Stimulated activated CD8-positive, alpha-beta memory T cell treated with anti-CD3 and anti-CD28 coated beads, Interleukin-15, amount 100 ng/mL, for 24 hours (primary cell): Measurements from ENCODE around the gene EIPR1.

Experiments
- DNase-seq: peaks from one replicate; pipeline ENCODE4 v3.0.0-alpha.2; 2020; ENCODE audit warnings: low read depth

The EIPR1 gene

DNA sequence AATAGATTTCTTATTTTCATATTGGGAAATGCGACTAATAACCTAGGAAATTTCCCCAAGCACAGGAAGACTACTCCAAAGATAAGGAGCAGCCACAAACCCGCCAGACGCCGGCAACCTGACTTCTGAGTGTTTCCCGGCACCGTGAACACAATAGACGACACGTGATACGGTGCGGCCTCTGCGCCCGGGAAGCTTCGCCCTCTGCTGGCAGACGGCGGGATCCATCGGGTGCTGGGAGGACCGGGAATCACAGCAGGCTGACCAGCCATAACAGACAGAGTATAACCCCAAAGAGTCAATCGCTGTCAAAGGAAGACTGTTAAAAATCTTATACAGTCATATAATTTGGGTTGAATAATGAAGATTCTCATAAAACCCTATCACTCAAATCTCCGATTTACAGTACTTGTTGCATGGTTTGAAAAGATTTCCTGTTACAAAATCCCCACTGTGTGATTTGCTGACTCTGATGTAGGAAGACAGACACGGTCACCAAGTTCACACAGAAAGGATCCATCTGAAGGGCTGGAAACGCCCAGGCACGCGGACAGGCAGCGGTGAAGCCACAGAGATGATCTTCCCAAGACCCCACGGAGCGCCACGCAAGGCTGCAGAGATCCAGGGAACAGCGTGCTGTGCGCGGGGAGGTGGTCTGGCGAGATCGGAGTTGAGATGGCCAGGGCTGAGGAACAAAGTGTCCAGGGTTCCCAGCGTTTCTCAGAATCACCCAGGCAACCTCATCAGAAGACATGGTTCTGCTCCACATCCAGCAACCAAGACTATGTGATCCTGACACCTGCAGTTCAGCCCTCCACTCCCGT is 73.8 kb downstream of the EIPR1 start:
- DNase-seq, result peak; percentile 55

DNA sequence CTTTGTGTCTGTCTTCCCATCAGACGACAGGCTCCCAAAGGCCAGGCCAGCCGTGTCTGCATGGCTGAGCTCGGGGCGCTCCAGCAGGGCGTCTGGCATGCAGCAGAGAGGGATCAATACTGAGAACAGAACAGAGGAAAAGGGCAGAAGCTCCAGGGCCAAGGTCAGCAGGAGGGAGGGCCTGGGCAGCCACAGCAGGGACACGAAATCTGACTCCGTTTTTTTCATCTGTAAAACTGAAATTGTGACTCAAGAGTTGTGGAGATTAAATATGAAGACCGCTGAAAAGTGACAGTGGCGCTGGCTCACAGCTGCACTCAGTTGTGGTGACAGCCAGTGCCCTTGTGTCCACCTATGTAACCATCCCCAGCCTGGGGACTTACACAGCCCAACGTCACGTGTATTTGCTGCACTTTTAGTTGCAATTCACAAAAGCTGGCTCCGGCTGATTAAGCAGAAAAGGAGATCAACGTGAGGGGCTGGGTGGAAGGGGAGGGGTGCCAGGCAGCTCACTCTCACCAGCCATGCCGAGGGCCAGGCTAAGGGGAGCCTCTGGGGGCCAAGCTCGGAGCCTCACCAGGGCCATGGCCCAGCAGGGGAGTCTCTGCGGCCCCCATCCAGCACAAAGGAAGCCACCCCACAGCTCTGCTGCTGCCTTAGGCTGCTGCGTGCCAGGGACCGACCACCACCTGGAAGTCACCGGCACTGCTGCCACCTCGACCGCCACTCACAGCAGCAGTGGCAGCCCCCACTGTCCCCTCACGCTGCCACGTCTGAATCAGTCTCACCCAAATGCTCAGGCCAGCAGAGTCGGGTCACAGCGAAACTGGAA is 74.7 kb downstream of the EIPR1 start:
- DNase-seq, result no peak

DNA sequence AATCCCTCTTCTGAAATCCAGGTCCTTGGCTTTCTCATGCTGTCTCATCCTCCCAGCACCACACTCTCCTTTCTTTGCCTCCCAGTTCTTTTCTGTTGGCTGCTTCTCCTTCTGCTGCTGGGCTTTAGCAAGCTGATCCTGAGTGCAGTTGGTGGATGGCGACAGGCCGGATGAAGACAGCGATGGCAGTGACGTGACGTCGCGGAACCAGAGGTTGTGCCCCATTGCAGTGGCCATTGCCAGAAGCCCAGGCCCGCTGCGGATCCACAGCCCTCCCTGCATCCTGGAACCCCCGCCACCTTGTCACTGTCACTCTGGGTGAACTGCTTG is 75.2 kb downstream of the EIPR1 start:
- no peak for DNase-seq

DNA sequence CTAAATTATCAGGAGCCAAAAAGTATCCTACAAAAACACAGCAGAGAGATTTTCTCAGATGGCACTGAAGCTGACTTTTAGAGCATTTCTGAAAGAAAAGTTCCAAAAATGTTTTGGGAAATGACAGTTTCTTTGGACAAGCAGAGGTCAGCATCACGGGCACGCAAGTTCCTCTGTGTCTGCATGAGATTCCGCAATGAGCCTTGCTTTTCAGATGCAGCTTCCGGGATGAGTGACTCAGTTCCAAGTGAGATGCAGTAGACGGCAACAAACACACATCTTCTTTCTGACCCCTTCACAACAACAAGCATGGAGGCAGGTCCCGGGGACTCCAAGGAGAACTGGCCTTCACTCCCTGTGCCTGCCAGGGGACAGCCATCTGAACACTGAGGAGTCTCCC is 76.6 kb downstream of the EIPR1 start:
- DNase-seq, result no peak

DNA sequence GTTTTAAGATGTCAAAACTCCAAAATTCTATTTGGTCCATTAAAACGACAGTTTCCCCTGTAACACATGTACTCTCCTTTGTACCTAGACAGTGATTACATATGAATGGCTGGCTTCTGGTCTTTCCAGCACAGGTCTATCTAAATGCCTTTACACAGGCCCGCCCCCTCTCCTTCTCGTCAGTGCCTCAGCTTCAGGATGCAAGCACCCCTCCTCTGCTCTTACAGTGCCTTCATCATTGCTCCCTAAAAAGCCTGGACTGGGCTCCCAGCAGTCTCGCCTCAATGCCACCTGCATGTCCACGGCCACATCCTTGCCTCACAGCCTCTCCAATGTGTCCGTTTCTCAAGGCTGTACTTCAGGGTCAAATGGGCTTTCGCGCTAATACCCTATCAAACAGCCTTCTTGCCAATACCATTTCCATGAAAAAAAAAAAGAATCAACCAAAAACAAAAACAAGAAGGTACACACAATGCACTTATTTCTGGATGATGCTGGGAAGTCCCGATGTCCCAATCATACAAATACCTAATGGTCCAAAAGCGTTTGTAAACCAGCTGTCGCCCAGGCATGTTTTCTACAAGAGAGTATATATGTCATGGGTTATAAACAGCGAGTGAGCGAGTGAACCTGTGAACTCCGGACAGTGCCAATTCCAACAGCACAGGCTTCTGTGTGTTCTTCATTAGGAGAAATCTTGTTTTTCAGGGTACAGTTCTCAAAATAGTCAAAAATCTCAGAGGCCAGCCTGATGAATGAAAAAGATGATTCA is 77.2 kb downstream of the EIPR1 start:
- DNase-seq, result no peak

DNA sequence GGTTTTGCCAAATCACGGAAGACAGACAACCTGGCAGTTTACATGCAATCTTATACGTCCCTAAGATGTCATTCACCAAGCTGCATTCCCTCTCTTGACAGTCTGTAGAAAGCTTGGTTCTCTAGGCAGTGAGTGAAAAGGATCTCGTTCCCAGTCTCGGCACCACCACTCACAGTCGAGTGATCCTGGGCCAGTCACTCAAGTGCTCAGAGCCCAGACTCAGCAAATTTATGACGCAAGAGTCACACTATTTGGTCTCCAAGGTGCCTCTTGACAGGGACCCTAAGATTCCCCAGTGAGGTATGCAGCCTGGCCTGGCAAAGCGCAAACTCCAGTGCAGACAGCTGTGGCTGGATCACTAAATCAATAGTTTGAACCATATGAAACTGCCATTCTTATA is 77.9 kb downstream of the EIPR1 start:
- DNase-seq, result no peak

DNA sequence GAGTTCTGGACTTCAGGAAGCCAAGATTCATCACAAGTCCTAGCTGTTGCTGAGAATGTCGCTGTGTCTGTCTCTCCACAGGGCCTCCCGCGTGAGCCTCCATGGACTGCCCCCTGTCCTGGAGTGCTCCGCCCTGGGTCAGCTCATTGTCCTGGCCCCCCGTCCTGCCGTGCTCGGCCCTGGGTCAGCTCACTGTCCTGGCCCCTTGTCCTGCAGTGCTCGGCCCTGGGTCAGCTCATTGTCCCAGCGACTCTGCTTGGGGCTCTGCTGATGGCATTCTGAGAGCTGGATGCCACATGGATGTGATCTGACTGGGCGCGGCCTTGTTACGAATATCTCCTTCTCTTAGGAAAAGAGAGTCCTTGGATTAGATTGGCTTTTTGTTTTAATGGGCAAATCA is 78.5 kb downstream of the EIPR1 start:
- no peak for DNase-seq

DNA sequence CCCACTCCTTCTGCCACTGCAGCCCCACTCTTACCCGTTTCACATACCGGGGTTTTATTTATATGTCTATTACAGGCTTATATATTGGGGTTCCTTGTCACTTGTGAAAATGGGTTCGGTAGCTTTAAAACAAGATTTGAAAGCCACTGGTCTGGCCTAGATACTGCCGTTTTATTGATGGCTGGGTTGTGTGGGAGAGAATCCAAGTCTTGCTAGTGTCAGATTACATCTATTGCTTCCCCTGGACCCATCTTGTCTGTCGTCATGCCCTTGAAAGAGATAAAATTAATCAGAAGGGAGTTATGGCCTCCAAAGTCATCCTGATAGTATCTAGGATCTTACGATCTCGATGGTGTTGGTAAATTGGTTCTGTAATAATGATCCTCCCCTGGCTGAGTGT is 79.4 kb downstream of the EIPR1 start:
- DNase-seq, result no peak

DNA sequence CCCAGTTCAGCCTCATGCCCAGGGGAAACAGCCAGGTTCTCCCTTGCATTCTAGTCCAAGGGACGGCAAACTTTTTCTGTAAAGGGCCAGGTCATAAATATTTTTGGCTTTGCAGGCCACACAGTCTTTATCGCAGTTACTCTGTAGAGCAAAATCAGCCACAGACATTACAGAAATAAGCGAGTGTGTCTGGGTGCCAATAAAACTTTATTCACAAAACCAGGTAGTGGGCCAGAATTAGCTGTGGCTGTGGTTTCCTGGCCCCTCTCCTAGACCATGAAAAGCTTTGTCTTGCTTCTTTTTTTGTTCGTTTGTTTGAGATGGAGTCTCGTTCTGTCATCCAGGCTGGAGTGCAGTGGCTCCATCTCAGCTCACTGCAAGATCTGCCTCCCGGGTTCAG is 80.1 kb downstream of the EIPR1 start:
- DNase-seq, result no peak

DNA sequence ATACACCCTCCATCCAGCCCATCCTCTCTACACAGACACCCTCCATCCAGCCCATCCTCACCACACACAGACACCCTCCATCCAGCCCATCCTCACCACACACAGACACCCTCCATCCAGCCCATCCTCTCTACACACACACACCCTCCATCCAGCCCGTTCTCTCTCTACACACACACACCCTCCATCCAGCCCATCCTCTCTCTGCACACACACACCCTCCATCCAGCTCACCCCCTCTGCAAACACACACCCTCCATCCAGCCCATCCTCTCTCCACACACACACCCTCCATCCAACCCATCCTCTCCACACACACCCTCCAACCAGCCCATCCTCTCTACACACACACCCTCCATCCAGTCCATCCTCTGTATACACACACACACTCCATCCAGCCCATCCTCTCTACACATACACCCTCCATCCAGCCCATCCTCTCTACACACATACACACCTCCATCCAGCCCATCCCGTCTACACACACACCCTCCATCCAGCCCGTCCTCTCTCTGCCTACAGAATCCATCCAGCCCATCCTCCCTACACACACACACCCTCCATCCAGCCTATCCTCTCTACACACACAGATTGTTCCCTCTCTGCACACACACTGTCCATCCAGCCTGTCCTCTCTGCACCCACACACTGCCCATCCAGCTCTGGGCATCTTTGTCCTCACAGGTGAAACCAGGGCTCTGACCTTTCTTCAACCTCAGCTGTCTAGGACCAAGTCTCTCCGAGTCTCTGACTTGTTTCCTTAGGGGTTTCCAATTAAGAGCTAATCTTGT is 81.2 kb downstream of the EIPR1 start:
- DNase-seq, result no peak

DNA sequence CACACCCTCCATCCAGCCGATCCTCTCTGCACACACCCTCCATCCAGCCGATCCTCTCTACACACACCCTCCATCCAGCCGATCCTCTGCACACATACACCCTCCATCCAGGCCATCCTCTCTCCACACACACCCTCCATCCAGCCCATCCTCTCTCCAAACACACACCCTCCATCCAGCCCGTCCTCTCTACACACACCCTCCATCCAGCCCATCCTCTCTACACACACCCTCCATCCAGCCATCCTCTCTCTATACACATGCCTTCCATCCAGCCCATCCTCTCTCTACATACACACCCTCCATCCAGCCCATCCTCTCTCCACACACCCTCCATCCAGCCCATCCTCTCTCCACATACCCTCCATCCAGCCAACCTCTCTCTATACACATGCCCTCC is 83.1 kb downstream of the EIPR1 start:
- no peak for DNase-seq

DNA sequence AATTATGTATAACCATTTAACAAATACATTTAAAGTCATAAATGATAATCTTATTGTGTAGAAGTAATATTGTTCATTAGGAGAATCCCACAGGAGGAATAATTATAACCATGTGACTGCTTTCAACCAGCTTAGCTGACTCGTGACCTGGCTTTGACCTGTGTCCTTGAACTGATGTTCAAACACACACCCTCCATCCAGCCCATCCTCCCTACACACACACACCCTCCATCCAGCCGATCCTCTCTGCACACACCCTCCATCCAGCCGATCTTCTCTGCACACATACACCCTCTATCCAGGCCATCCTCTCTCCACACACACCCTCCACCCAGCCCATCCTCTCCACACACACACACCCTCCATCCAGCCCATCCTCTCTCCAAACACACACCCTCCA is 83.5 kb downstream of the EIPR1 start:
- no peak for DNase-seq

DNA sequence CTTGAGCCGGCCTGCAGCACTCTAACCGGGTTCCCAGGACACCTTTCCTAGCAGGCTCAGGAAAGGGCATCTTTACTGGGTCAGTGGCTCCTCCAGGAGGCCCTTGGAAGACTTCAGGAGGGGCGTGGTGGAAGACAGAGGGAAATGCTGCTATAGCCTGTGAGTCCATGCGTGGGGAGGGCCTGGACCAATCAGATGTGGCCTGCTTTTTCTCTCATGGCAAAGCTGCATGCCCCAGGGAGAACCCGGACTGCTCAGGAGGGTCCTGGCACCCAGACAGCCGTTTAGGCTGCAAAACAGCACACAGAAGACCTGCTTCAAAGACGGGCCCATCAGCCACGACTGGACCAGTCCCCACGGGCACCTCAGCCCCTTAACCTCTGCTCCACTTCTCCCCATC is 84.4 kb downstream of the EIPR1 start:
- no peak for DNase-seq

DNA sequence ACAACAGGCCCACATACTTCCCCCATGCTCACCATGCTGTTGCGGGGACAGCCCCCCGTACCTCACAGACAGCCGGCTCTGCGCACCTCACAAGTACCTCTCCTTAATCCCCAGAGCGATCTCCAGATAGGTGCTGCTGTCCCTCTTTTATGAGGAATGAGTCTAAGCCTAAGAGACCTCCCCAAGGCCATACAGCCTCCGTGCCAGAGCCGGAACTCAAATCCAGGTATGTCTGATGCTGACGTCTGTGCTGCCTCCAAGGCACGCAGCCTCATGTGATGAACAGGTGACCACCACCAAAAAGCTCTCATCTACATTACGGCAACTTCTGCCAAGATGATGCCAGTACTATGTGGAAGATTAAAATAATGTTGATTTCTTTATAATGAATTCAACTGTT is 85.2 kb downstream of the EIPR1 start:
- no peak for DNase-seq

DNA sequence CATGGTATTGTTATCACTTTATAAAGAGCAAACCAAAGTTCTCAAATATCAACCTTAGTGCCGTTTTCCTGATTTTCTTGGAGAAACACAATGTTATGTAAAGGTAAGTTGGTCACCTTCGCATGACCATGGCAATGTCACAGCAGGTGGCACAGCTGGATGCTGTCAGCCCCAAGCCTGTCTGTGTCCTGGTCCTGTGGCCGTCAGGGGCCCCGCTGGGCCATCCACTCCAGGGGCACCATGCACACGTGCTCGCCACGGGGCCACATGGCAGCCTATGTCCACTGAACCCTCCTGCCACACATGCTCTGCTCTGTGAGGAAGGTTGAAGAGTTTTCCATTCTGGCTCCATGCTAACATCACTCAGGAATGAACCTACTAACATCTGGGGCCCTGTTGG is 85.9 kb downstream of the EIPR1 start:
- DNase-seq, result no peak

DNA sequence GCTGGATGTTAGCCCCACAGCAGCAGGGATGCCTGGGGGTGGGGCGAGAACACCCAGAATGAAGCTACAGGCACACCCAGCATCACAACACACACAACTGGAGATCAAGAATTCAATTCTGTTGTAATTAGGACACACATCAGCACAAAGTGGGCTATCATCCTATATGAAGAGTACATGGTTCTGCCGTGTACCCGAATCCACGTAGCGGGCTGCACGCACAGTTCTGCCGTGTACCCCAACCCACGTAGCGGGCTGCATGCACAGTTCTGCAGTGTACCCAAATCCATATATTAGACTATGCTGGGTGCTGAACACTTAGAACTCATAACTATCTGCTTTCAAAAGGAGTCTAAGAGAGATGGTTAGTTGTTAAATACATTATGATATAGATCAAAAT is 86.5 kb downstream of the EIPR1 start:
- DNase-seq, result no peak

DNA sequence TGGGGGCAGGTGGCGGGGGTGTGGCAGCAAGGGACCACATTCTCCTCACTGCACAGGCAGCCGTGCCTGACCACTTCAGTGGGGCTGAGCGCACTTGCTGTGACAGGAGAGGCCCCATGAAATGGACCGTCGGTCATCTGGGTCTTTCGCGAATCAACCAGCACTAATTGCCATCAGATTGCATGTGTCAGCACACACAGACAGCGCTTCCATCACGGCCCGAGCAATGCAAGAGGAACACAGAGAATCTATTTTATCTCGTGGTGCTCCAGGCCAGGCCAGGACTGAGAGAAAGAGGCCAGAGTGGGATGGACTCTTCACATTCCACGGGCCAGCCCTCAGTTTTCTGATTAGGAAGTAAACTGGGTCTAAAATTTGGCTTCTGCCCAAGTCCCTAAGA is 87.0 kb downstream of the EIPR1 start:
- DNase-seq, result no peak

DNA sequence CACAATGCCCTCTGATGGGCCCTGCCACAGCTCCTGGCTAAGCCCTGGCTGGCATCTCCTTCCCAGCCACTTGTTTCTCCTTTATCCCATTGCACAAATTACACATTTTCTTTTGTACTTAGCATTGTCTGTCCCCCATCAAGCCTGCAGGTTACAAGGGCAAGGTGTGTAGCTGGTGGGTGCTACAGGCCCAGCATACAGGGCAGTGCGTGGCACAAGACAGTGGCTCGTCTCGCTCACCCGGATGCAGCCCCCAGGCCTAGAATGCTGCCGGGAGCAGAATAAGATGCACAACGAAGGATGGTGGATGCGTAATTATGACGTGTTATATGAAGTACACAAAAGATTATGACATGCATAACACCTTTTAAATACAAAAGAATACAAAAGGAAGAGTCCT is 87.6 kb downstream of the EIPR1 start:
- DNase-seq, result no peak

DNA sequence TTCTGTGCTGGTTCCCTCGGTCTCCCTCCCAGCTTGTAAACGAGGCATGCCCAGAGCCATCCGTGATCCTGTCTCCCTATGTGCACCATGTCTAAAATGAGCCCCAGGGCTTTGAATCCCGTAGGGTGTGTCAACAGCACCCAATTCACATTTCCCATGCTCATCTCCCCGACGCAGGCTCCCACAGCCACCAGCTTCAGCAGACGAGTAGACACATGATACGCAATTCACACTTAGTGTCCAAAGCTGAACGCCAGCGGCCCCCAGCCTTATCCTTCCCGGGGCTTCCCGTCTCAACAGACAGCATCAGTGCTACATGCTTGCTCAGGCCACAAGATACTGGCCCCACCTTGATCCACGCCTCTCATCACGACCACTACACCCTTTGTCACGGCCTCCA is 88.1 kb downstream of the EIPR1 start:
- DNase-seq, result no peak

DNA sequence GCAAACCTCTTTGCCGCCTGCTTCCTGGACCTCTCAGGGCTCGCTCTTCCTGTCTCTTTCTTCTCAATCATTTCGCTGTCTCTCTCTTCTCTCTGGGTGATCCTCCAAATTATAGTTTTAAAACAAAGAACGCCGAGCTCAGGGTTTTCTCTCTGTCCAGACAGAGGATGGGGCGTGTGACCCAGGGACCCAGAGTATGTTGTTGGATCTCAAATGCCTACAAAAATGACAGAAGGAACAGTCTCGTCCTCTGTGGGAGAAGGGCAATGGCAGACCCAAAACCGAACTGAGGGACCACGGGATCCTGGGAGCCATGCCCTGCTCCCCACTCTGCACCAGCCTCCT is 88.5 kb downstream of the EIPR1 start:
- DNase-seq, result no peak

DNA sequence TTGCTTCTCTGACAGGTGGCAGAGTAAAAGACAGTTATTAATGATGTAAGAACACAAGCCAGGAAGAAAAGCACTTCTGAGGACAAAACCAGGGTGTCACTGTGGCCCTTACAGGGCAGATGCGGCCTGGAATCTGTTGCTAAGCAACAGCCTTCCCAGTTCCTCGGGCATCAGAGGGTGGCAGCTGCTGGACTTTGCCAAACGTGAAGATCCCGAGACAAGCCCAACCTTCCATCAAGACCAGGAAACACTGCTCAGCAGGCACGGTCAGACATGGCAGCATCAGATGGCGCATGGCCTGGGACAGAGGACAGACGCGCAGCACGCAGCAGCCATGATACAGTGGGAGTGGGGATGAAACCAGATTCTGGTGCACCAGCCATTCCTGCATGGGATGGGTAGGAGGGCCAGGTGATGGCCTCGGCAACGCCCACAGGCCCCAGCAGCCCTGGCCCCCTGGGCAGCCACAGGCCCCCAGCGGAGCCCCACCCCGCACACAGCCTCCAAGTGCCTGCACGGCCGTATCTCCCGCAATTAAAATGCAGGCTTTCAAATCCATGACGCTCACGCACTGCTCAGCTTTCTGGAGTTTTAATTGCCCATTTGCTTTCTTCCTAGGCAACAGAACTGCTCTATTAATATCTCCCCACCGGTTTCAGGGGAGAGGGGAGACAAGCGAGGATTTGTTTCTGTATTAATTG is 89.0 kb downstream of the EIPR1 start:
- DNase-seq, result no peak

DNA sequence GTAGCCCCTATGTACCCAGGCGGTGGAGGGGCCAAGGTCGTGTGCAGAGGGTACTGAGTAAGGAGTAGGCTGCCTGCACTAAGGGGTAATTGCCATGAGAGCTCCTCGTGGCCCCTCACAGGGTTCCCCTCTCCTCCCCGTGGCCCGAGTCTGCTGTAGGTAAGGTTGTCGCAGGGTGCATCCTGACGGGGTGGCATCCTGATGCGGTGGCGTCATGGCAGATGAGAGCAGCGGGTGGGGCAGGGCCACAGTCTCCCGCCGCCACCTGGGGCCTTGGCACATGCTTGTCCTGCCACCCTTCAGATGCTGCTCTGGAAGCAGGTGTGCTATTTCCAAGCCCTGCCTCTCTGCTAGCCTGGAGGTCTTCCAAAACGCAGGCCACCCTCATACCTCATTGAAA is 89.7 kb downstream of the EIPR1 start:
- no peak for DNase-seq
